AG04449 (cell line): Measurements from ENCODE around the gene LPCAT2.

Experiments used
- CTCF ChIA-PET: fragments of 350-600 bp; formaldehyde crosslinking; extraction: SDS; loops from one replicate; lab custom pipeline; 2021; ENCODE audit warnings: antibody characterized with exemption; lab: Yijun Ruan, JAX
- POLR2A ChIA-PET: fragments of 400-600, 350-600 bp; formaldehyde crosslinking; extraction: SDS; loops from one replicate; lab custom pipeline; 2020; ENCODE audit warnings: antibody characterized with exemption, inconsistent platforms; lab: Yijun Ruan, JAX
- DNase-seq: peaks from one replicate; pipeline ENCODE4 v3.0.0-alpha.2; 2010; ENCODE audit warnings: low read depth, low spot score
- H3K4me3 ChIP-seq: 2 replicates; pipeline ENCODE4 v1.5.1; 2011; ENCODE audit warnings: low read depth, mild to moderate bottlenecking, control low read depth, low read length
- CTCF ChIP-seq: IDR thresholded peaks from one replicate; pipeline ENCODE4 v1.5.1; 2011; ENCODE audit warnings: mild to moderate bottlenecking, moderate library complexity, low read length, control low read depth, inconsistent platforms; ENCODE audit not compliant: insufficient read depth; ENCODE audit errors: missing control alignments

Gene LPCAT2

GRCh38 chr16:55473587-55473986 is 35.3 kb upstream of the LPCAT2 start:
- ChIA-PET CTCF (interaction anchor here (1.4 to 18.5 kb wide), 4 partner anchors 9 to 231 kb away, joined by 4 to 919 read pairs (median 14); no protein-coding TSS in a partner anchor), POLR2A (interaction anchor here (0.6 to 1.3 kb wide), 2 partner anchors 27 to 36 kb away, joined by 3 to 4 read pairs; no protein-coding TSS in a partner anchor)
- TF ChIP-seq CTCF, result no peak
- no peak overlapping the region for H3K4me3 ChIP-seq
- DNase-seq, result no peak

- DNase-seq, result no peak
- no peak overlapping the region for H3K4me3 ChIP-seq
- ChIA-PET POLR2A (no interaction called here), CTCF (interaction anchor here (0.8 to 3.1 kb wide), 4 partner anchors 10 to 232 kb away, joined by 3 to 21 read pairs (median 4); no protein-coding TSS in a partner anchor)
- no peak for TF ChIP-seq CTCF
These were observed 34.1 kb upstream of the LPCAT2 start for GRCh38 chr16:55474821-55475220.

GRCh38 chr16:55475919-55476318 is 33.0 kb upstream of the LPCAT2 start:
- POLR2A ChIA-PET, result no interaction called here
- DNase-seq, result no peak
- CTCF ChIA-PET, result interaction anchor here (1.2 to 3.1 kb wide), 4 partner anchors 11 to 231 kb away, joined by 3 to 21 read pairs (median 6); no protein-coding TSS in a partner anchor
- H3K4me3 ChIP-seq, result no peak overlapping the region
- TF ChIP-seq CTCF, result no peak

GRCh38 chr16:55476625-55477533 is 32.0 kb upstream of the LPCAT2 start:
- ChIA-PET POLR2A (no interaction called here), CTCF (interaction anchor here (0.9 to 2.7 kb wide), 4 partner anchors 12 to 67 kb away, joined by 3 to 6 read pairs (median 4); no protein-coding TSS in a partner anchor)

GRCh38 chr16:55477736-55478135 is 31.1 kb upstream of the LPCAT2 start:
- ChIA-PET POLR2A (no interaction called here), CTCF (interaction anchor here (0.9 to 2.7 kb wide), 4 partner anchors 13 to 66 kb away, joined by 3 to 6 read pairs (median 4); no protein-coding TSS in a partner anchor)
- H3K4me3 ChIP-seq, result no peak overlapping the region
- TF ChIP-seq CTCF, result no peak
- DNase-seq, result no peak

More at GRCh38 chr16:55476625-55477533, 32.0 kb upstream of the LPCAT2 start:
- no peak overlapping the region for H3K4me3 ChIP-seq
- DNase-seq, result no peak
- TF ChIP-seq CTCF, result no peak

GRCh38 chr16:55478827-55479429 is 29.9 kb upstream of the LPCAT2 start, which contains the start of gene MMP2:
Gene MMP2 (plus strand): TSS chr16:55479198. CDS start chr16:55479480, 282 bp downstream.
- no peak for TF ChIP-seq CTCF
- H3K4me3 ChIP-seq, result peak within 1 kb of the TSS; percentile 85
- ChIA-PET CTCF (interaction anchor here (0.6 to 2.2 kb wide), 4 partner anchors 9 to 225 kb away, joined by 3 to 14 read pairs (median 10); no protein-coding TSS in a partner anchor), POLR2A (interaction anchor here (0.6 to 3.5 kb wide), 6 partner anchors 8 to 27 kb away, joined by 3 to 31 read pairs (median 10); no protein-coding TSS in a partner anchor)
- DNase-seq, result no peak
